Mesendoderm (in vitro differentiated cells): ENCODE data around the gene ACTN1.

ENCODE experiments used
- DNase-seq: peaks from one replicate; pipeline ENCODE4 v3.0.0; 2013
- H2AK5ac ChIP-seq: 2 replicates; pipeline ENCODE4 v1.6.1; 2013; ENCODE audit warnings: low read length, inconsistent platforms
- H2BK120ac ChIP-seq: 2 replicates; pipeline ENCODE4 v1.6.1; 2013; ENCODE audit warnings: low read depth, mild to moderate bottlenecking, low read length, moderate library complexity, mixed read lengths
- H2BK15ac ChIP-seq: replicated peaks from 2 replicates; pipeline ENCODE4 v1.6.1; 2013; ENCODE audit warnings: low read depth, mild to moderate bottlenecking, moderate library complexity
- H2BK5ac ChIP-seq: 2 replicates; pipeline ENCODE4 v1.6.1; 2013; ENCODE audit warnings: low read length, inconsistent platforms
- H3K18ac ChIP-seq: 2 replicates; pipeline ENCODE4 v1.6.1; 2013; ENCODE audit warnings: mild to moderate bottlenecking, low read length, mixed read lengths
- H3K23ac ChIP-seq: one replicate; pipeline ENCODE4 v1.6.1; 2013; ENCODE audit warnings: low read length
- H3K27ac ChIP-seq: 2 replicates; pipeline ENCODE4 v1.5.1; 2013; ENCODE audit warnings: low read depth, mild to moderate bottlenecking, inconsistent platforms, low read length, moderate library complexity
- H3K27me3 ChIP-seq: 2 replicates; pipeline ENCODE4 v1.6.1; 2013; ENCODE audit warnings: low read length, control low read depth, mild to moderate bottlenecking, inconsistent platforms; ENCODE audit not compliant: insufficient read depth, poor library complexity
- H3K36me3 ChIP-seq: 2 replicates; pipeline ENCODE4 v1.6.1; 2013; ENCODE audit warnings: low read length, inconsistent platforms; ENCODE audit not compliant: control insufficient read depth, insufficient read depth
- H3K4ac ChIP-seq: one replicate; pipeline ENCODE4 v1.6.1; 2013; ENCODE audit warnings: low read depth, mild to moderate bottlenecking, low read length, moderate library complexity
- H3K4me1 ChIP-seq: 2 replicates; pipeline ENCODE4 v1.6.1; 2013; ENCODE audit warnings: low read depth, low read length, inconsistent platforms; ENCODE audit not compliant: control insufficient read depth
- H3K4me2 ChIP-seq: 2 replicates; pipeline ENCODE4 v1.6.1; 2013; ENCODE audit warnings: low read length
- H3K4me3 ChIP-seq: 2 replicates; pipeline ENCODE4 v1.5.1; 2013; ENCODE audit warnings: mild to moderate bottlenecking, low read length
- H3K56ac ChIP-seq: one replicate; pipeline ENCODE4 v1.6.1; 2013; ENCODE audit warnings: low read length
- H3K79me1 ChIP-seq: 2 replicates; pipeline ENCODE4 v1.6.1; 2013; ENCODE audit warnings: low read length, inconsistent platforms
- H3K79me2 ChIP-seq: 2 replicates; pipeline ENCODE4 v1.6.1; 2013; ENCODE audit warnings: mild to moderate bottlenecking, low read length; ENCODE audit not compliant: control insufficient read depth, insufficient read depth
- H3K9ac ChIP-seq: 2 replicates; pipeline ENCODE4 v1.6.1; 2013; ENCODE audit warnings: low read length, inconsistent platforms
- H4K5ac ChIP-seq: one replicate; pipeline ENCODE4 v1.6.1; 2013; ENCODE audit warnings: low read length
- H4K8ac ChIP-seq: one replicate; pipeline ENCODE4 v1.6.1; 2013; ENCODE audit warnings: low read depth, mild to moderate bottlenecking, control low read depth, low read length, moderate library complexity
- WGBS: extraction: QIAGEN DNeasy Blood & Tissue Kit; methylation state at CpG from one replicate; pipeline ENCODE4 v1.1.7; 2013; ENCODE audit warnings: low lambda C conversion rate, missing lambda C conversion rate; ENCODE audit not compliant: insufficient coverage; ENCODE audit errors: extremely low coverage; 5-methylcytosine and 5-hydroxymethylcytosine counted together

Gene ACTN1

GRCh38 chr14:68986225-68986624 lies 7.1 kb upstream of the ACTN1 start:
- no peak overlapping the region for H4K5ac ChIP-seq
- H2BK15ac ChIP-seq: no peak overlapping the region
- no peak overlapping the region for H2AK5ac ChIP-seq
- no peak overlapping the region for H3K27ac ChIP-seq
- no CpG with 5 or more reads among the region's 2 CpGs for WGBS
- H3K4me2 ChIP-seq: no peak overlapping the region
- no peak for DNase-seq
- H3K4ac ChIP-seq: no peak overlapping the region
- H3K18ac ChIP-seq: no peak overlapping the region
- H3K9ac ChIP-seq: no peak overlapping the region
- no peaks in the 10 kb centered on the region for H3K79me2 ChIP-seq
- H3K4me1 ChIP-seq: no peaks in the 10 kb centered on the region
- H2BK5ac ChIP-seq: no peak overlapping the region
- H3K4me3 ChIP-seq: no peak overlapping the region
- H3K36me3 ChIP-seq: no peaks in the 10 kb centered on the region
- no peak overlapping the region for H3K23ac ChIP-seq
- H4K8ac ChIP-seq: no peak overlapping the region
- no peaks in the 10 kb centered on the region for H3K79me1 ChIP-seq
- H2BK120ac ChIP-seq: no peak overlapping the region
- no peak overlapping the region for H3K56ac ChIP-seq
- no peaks in the 10 kb centered on the region for H3K27me3 ChIP-seq

GRCh38 chr14:68984686-68985085 lies 5.6 kb upstream of the ACTN1 start:
- H3K4me2 ChIP-seq: no peak overlapping the region
- DNase-seq: no peak
- H2AK5ac ChIP-seq: no peak overlapping the region
- H3K27me3 ChIP-seq: no peaks in the 10 kb centered on the region
- no peaks in the 10 kb centered on the region for H3K36me3 ChIP-seq
- H2BK5ac ChIP-seq: no peak overlapping the region
- no peak overlapping the region for H3K4me3 ChIP-seq
- H4K8ac ChIP-seq: no peak overlapping the region
- no peak overlapping the region for H2BK120ac ChIP-seq
- no peak overlapping the region for H3K27ac ChIP-seq
- H3K56ac ChIP-seq: no peak overlapping the region
- H3K18ac ChIP-seq: no peak overlapping the region
- no peak overlapping the region for H3K23ac ChIP-seq
- H3K79me2 ChIP-seq: no peaks in the 10 kb centered on the region
- H3K79me1 ChIP-seq: no peaks in the 10 kb centered on the region
- H2BK15ac ChIP-seq: no peak overlapping the region
- no CpG with 5 or more reads among the region's 1 CpG for WGBS
- peaks cover 1% of the 10 kb centered on the region for H3K4me1 ChIP-seq
- no peak overlapping the region for H4K5ac ChIP-seq
- no peak overlapping the region for H3K4ac ChIP-seq
- no peak overlapping the region for H3K9ac ChIP-seq

- Histone ChIP-seq H3K79me2 (peaks cover 3% of the 10 kb centered on the region), H3K4ac (no peak overlapping the region), H3K27ac (no peak overlapping the region), H3K4me3 (no peak overlapping the region), H2BK120ac (no peak overlapping the region), H3K4me2 (no peak overlapping the region), H3K36me3 (no peaks in the 10 kb centered on the region), H3K23ac (no peak overlapping the region), H3K79me1 (no peaks in the 10 kb centered on the region), H4K8ac (no peak overlapping the region), H3K18ac (no peak overlapping the region), H3K56ac (no peak overlapping the region), H2BK5ac (no peak overlapping the region), H4K5ac (no peak overlapping the region), H2BK15ac (no peak overlapping the region), H3K27me3 (no peaks in the 10 kb centered on the region), H3K9ac (no peak overlapping the region), H2AK5ac (no peak overlapping the region), H3K4me1 (peaks cover 1% of the 10 kb centered on the region)
- no CpG with 5 or more reads among the region's 3 CpGs for WGBS
- DNase-seq: no peak
Measured at GRCh38 chr14:68983191-68983590, 4.1 kb upstream of the ACTN1 start.

GRCh38 chr14:68982581-68982980 lies 3.5 kb upstream of the ACTN1 start:
- Histone ChIP-seq H3K4me1 (peaks cover 1% of the 10 kb centered on the region), H3K79me2 (peaks cover 9% of the 10 kb centered on the region), H3K56ac (no peak overlapping the region), H3K4me3 (no peak overlapping the region), H3K27me3 (no peaks in the 10 kb centered on the region), H2AK5ac (no peak overlapping the region), H3K27ac (no peak overlapping the region), H3K36me3 (no peaks in the 10 kb centered on the region), H3K4ac (no peak overlapping the region), H3K9ac (no peak overlapping the region), H2BK15ac (no peak overlapping the region), H2BK120ac (no peak overlapping the region), H4K5ac (no peak overlapping the region), H3K18ac (no peak overlapping the region), H4K8ac (no peak overlapping the region), H2BK5ac (no peak overlapping the region), H3K79me1 (no peaks in the 10 kb centered on the region), H3K23ac (no peak overlapping the region), H3K4me2 (no peak overlapping the region)
- WGBS: no CpG with 5 or more reads among the region's 2 CpGs
- no peak for DNase-seq

- no peak overlapping the region for H3K4ac ChIP-seq
- H3K56ac ChIP-seq: no peak overlapping the region
- H2BK15ac ChIP-seq: no peak overlapping the region
- H3K27me3 ChIP-seq: no peaks in the 10 kb centered on the region
- H3K36me3 ChIP-seq: no peaks in the 10 kb centered on the region
- DNase-seq: no peak
- no peaks in the 10 kb centered on the region for H3K79me1 ChIP-seq
- H3K9ac ChIP-seq: no peak overlapping the region
- H3K18ac ChIP-seq: no peak overlapping the region
- H3K23ac ChIP-seq: no peak overlapping the region
- no peak overlapping the region for H2BK5ac ChIP-seq
- WGBS: no CpG with 5 or more reads among the region's 7 CpGs
- H3K4me1 ChIP-seq: peaks cover 3% of the 10 kb centered on the region
- H4K5ac ChIP-seq: no peak overlapping the region
- no peak overlapping the region for H3K27ac ChIP-seq
- H3K4me3 ChIP-seq: no peak overlapping the region
- no peak overlapping the region for H3K4me2 ChIP-seq
- no peak overlapping the region for H2AK5ac ChIP-seq
- no peak overlapping the region for H2BK120ac ChIP-seq
- no peak overlapping the region for H4K8ac ChIP-seq
- peaks cover 19% of the 10 kb centered on the region for H3K79me2 ChIP-seq
Measured at GRCh38 chr14:68981539-68981976, 2.5 kb upstream of the ACTN1 start.

GRCh38 chr14:68981139-68981538 lies 2.0 kb upstream of the ACTN1 start:
- Histone ChIP-seq H3K56ac (no peak overlapping the region), H2BK5ac (no peak overlapping the region), H2BK15ac (no peak overlapping the region), H3K27me3 (no peaks in the 10 kb centered on the region), H2BK120ac (no peak overlapping the region), H3K18ac (no peak overlapping the region), H3K79me1 (peaks cover 1% of the 10 kb centered on the region), H2AK5ac (no peak overlapping the region), H3K9ac (no peak overlapping the region), H3K23ac (no peak overlapping the region), H4K8ac (no peak overlapping the region), H3K4me3 (no peak overlapping the region), H3K36me3 (no peaks in the 10 kb centered on the region), H3K4me2 (no peak overlapping the region), H3K79me2 (peaks cover 23% of the 10 kb centered on the region), H3K4me1 (peaks cover 6% of the 10 kb centered on the region), H3K27ac (no peak overlapping the region), H4K5ac (no peak overlapping the region), H3K4ac (no peak overlapping the region)
- no peak for DNase-seq
- no CpG with 5 or more reads among the region's 4 CpGs for WGBS
